ENCODE results near the gene CCDC157. TPM values are rescaled to one million over a fixed set of nuclear protein-coding genes. Genes with fewer than 3 reads are reported as not detected.

CCDC157 gene
- total RNA-seq, 1 experiment from 2014 or later, result 6.2 TPM

- Histone ChIP-seq H3K9me2 (ENCODE audit: insufficient read depth) (no peaks in the 10 kb centered on the region), H3K4me1 (replicated peaks; ENCODE audit: insufficient read depth) (peaks cover 24% of the 10 kb centered on the region)
- intact Hi-C loops (cut with micrococcal nuclease; ENCODE audit: unreplicated experiment), result loop anchor here (10.0 kb wide), 1 partner anchor 288 kb away; no protein-coding TSS in a partner anchor
Observed at GRCh38 chr22:30392661-30393321, 36.0 kb downstream of the CCDC157 start.

GRCh38 chr22:30393322-30393680 is 36.5 kb downstream of the CCDC157 start:
- Histone ChIP-seq H3K4me1 (replicated peaks; ENCODE audit: insufficient read depth) (peaks cover 29% of the 10 kb centered on the region), H4K20me1 (ENCODE audit: insufficient read depth) (no peaks in the 10 kb centered on the region; the same call in 1 of the 2 replicates), H3K27me3 (ENCODE audit: insufficient read depth, low read depth) (no peaks in the 10 kb centered on the region), H3K27ac (no peak overlapping the region), H3K9me2 (ENCODE audit: insufficient read depth) (no peaks in the 10 kb centered on the region), H2AFZ (no peak overlapping the region), H3K4me3 (no peak overlapping the region), H3K9me3 (ENCODE audit: insufficient read depth, low read depth) (no peaks in the 10 kb centered on the region), H3K79me2 (ENCODE audit: low read depth) (peaks cover 20% of the 10 kb centered on the region), H3K36me3 (ENCODE audit: low read depth) (no peaks in the 10 kb centered on the region), H3K4me2 (no peak overlapping the region), H3F3A (ENCODE audit: insufficient read depth, low read depth) (peaks cover 18% of the 10 kb centered on the region; the same call in 1 of the 2 replicates)
- POLR2A ChIA-PET (ENCODE audit: unreplicated experiment), result no interaction called here
- DNase-seq, result no peak
- no peak for TF ChIP-seq CTCF (conservative IDR thresholded peaks at IDR 0.05)
- TF ChIP-seq EZH2 (IDR thresholded peaks at IDR 0.05; ENCODE audit: low read depth), result no peak
- CTCF ChIA-PET, result no interaction called here
- intact Hi-C loops (cut with micrococcal nuclease; ENCODE audit: unreplicated experiment), result loop anchor here (10.0 kb wide), 1 partner anchor 288 kb away; no protein-coding TSS in a partner anchor
- no TSS peak for BruUV-seq (replicated peaks)

More at GRCh38 chr22:30392661-30393321, 36.0 kb downstream of the CCDC157 start:
- Histone ChIP-seq H3F3A (ENCODE audit: insufficient read depth, low read depth) (peaks cover 18% of the 10 kb centered on the region; the same call in 1 of the 2 replicates), H4K20me1 (ENCODE audit: insufficient read depth) (no peaks in the 10 kb centered on the region), H3K4me2 (no peak overlapping the region), H3K36me3 (ENCODE audit: low read depth) (no peaks in the 10 kb centered on the region), H3K9me3 (ENCODE audit: insufficient read depth, low read depth) (no peaks in the 10 kb centered on the region), H3K27ac (no peak overlapping the region), H3K27me3 (ENCODE audit: insufficient read depth, low read depth) (no peaks in the 10 kb centered on the region), H2AFZ (no peak overlapping the region), H3K79me2 (ENCODE audit: low read depth) (peaks cover 15% of the 10 kb centered on the region), H3K4me3 (no peak overlapping the region)
- CTCF ChIA-PET, result interaction anchor here (1.0 to 2.2 kb wide), 2 partner anchors 34 to 363 kb away, joined by 4 to 8 read pairs; partner anchors contain the start of gene MTFP1
- no peak for TF ChIP-seq EZH2 (IDR thresholded peaks at IDR 0.05; ENCODE audit: low read depth)
- no peak for TF ChIP-seq CTCF (conservative IDR thresholded peaks at IDR 0.05)
- BruUV-seq (replicated peaks), result no TSS peak
- no peak for DNase-seq
- POLR2A ChIA-PET (ENCODE audit: unreplicated experiment), result interaction anchor here (0.7 kb wide), 1 partner anchor 66 kb away, joined by 5 read pairs; the partner anchor contains the start of gene TBC1D10A

- intact Hi-C loops (cut with micrococcal nuclease; ENCODE audit: unreplicated experiment), result loop anchor here (10.0 kb wide), 1 partner anchor 289 kb away; no protein-coding TSS in a partner anchor
- Histone ChIP-seq H3K27me3 (ENCODE audit: insufficient read depth, low read depth) (no peaks in the 10 kb centered on the region), H3K4me3 (no peak overlapping the region), H3K4me1 (replicated peaks; ENCODE audit: insufficient read depth) (peaks cover 35% of the 10 kb centered on the region), H3F3A (ENCODE audit: insufficient read depth, low read depth) (peaks cover 14% of the 10 kb centered on the region; the same call in 1 of the 2 replicates), H3K27ac (no peak overlapping the region), H3K79me2 (ENCODE audit: low read depth) (peaks cover 26% of the 10 kb centered on the region), H3K4me2 (no peak overlapping the region), H3K9me3 (ENCODE audit: insufficient read depth, low read depth) (no peaks in the 10 kb centered on the region), H4K20me1 (ENCODE audit: insufficient read depth) (no peaks in the 10 kb centered on the region; the same call in 1 of the 2 replicates), H2AFZ (no peak overlapping the region), H3K9me2 (ENCODE audit: insufficient read depth) (no peaks in the 10 kb centered on the region), H3K36me3 (ENCODE audit: low read depth) (no peaks in the 10 kb centered on the region)
- ChIA-PET POLR2A (ENCODE audit: unreplicated experiment) (no interaction called here), CTCF (interaction anchor here (0.8 kb wide), 1 partner anchor 30 kb away, joined by 3 read pairs; no protein-coding TSS in a partner anchor)
- no TSS peak for BruUV-seq (replicated peaks)
- TF ChIP-seq CTCF (conservative IDR thresholded peaks at IDR 0.05), result no peak
- TF ChIP-seq EZH2 (IDR thresholded peaks at IDR 0.05; ENCODE audit: low read depth), result no peak
- DNase-seq, result no peak
Observed at GRCh38 chr22:30393885-30394284, 37.1 kb downstream of the CCDC157 start.
